Measurements from ENCODE around the gene REEP6.
A peak's percentile ranks its signal among the peaks of the same experiment; 100 is the strongest.
"Not testable (repeated sequence)": the region's sequence is repeated elsewhere in the genome, so short reads cannot be mapped to it uniquely, and the experiment has no call there.

REEP6 gene

GRCh38 chr19:1490311-1491113 is 469 bp upstream of the REEP6 start, which contains the start of gene PCSK4:
TSS of gene PCSK4 (minus strand) at chr19:1490350. CDS start at chr19:1490346, 4 bp downstream.
- peak; percentile 92 for DNase-seq (ENCODE audit: low read depth)

- DNase-seq (ENCODE audit: low read depth) = no peak
Measured at GRCh38 chr19:1491849-1492170, 829 bp downstream of the REEP6 start.

GRCh38 chr19:1492474-1493006 is 1.6 kb downstream of the REEP6 start:
- DNase-seq (ENCODE audit: low read depth) = no peak

GRCh38 chr19:1494115-1494815 is 3.3 kb downstream of the REEP6 start:
- no peak for DNase-seq (ENCODE audit: low read depth)

GRCh38 chr19:1495051-1495798 is 4.2 kb downstream of the REEP6 start:
- DNase-seq (ENCODE audit: low read depth) = no peak

- no peak for DNase-seq (ENCODE audit: low read depth)
Measured at GRCh38 chr19:1495799-1496713, 5.1 kb downstream of the REEP6 start.

- DNase-seq (ENCODE audit: low read depth) = no peak
Measured at GRCh38 chr19:1496714-1497577, 6.0 kb downstream of the REEP6 start.

- no peak for DNase-seq (ENCODE audit: low read depth)
Measured at GRCh38 chr19:1497578-1498235, 6.7 kb downstream of the REEP6 start.

- DNase-seq (ENCODE audit: low read depth) = not testable (repeated sequence)
Measured at GRCh38 chr19:1499231-1499630, 8.2 kb downstream of the REEP6 start.

- no peak for DNase-seq (ENCODE audit: low read depth)
Measured at GRCh38 chr19:1501200-1501595, 10.2 kb downstream of the REEP6 start.

GRCh38 chr19:1502433-1503088 is 11.6 kb downstream of the REEP6 start:
- DNase-seq (ENCODE audit: low read depth) = no peak

- DNase-seq (ENCODE audit: low read depth) = peak; percentile 38
Measured at GRCh38 chr19:1503089-1503924, 12.3 kb downstream of the REEP6 start.

GRCh38 chr19:1503925-1504773 is 13.2 kb downstream of the REEP6 start:
- no peak for DNase-seq (ENCODE audit: low read depth)

- DNase-seq (ENCODE audit: low read depth) = no peak
Measured at GRCh38 chr19:1505012-1505411, 14.0 kb downstream of the REEP6 start.

- DNase-seq (ENCODE audit: low read depth) = no peak
Measured at GRCh38 chr19:1505991-1506881, 15.3 kb downstream of the REEP6 start.

- DNase-seq (ENCODE audit: low read depth) = no peak
Measured at GRCh38 chr19:1507192-1507660, 16.2 kb downstream of the REEP6 start.

Data from stimulated activated CD8-positive, alpha-beta memory T cell treated with anti-CD3 and anti-CD28 coated beads, Interleukin-12 subunit alpha, Interleukin-12 subunit beta, amount 100 ng/mL, for 4 hours (primary cell).